T1000 (cell line): Measurements from ENCODE around the gene POLR2J.
"Not testable (repeated sequence)": the region's sequence is repeated elsewhere in the genome, so short reads cannot be mapped to it uniquely, and the experiment has no call there.

Experiments used
- DNase-seq: peaks from one replicate; lab custom pipeline; 2025; ENCODE audit warnings: mixed read lengths; lab: John Stamatoyannopoulos, UW

The POLR2J gene

DNA sequence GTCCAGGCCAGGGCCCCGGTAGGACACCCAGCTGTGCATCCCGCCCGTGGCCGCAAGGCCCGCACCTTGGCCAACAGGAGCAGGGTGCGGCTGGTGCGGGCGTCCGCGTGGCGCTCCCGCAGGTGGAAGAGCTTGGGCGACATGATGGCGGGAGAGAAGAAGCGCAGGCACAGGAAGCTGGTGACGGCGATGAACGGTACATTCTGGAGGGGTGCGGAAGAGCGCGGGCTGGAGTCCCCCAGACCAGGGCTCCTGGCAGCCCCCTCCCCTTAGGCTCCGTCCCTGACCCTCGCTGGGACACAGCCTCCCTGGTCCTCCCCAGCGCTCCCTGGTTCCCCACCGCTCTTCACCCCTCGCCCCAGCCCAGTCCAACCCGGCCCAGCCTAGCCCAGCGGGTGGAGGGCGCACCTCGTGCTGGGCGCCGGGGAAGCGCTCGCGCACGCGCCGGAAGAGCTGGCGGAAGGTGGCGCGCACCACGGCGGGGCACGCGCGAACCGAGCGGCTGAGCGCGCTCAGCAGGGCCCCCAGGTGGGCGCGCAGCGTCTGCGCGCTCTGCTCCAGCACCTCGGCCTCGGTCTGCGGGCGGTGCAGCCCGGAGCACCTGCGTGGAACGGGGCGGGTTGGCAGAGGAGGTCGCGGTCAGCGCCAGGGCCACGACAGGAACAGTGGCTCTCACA lies 15.9 kb upstream of the POLR2J start:
- not testable (repeated sequence) for DNase-seq

DNA sequence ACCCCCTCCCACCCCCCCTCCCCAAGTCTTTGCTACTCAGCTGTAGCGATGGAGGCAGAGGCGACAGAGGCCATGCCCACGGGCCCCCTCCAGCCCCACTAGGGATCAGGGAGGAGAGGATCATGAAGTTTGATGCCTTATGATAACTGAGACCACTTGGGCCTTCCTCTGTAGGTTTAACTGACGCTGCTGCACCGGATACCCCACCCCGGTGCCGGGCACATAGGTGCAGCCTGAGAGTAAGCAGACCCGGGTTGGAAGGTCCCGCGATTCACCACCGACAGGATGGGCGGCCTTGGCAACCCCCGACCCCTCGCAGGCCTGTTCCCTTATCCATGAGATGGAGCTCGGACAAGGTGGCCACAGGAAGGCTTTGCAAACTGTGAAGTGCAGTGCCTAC lies 15.3 kb upstream of the POLR2J start:
- not testable (repeated sequence) for DNase-seq

DNA sequence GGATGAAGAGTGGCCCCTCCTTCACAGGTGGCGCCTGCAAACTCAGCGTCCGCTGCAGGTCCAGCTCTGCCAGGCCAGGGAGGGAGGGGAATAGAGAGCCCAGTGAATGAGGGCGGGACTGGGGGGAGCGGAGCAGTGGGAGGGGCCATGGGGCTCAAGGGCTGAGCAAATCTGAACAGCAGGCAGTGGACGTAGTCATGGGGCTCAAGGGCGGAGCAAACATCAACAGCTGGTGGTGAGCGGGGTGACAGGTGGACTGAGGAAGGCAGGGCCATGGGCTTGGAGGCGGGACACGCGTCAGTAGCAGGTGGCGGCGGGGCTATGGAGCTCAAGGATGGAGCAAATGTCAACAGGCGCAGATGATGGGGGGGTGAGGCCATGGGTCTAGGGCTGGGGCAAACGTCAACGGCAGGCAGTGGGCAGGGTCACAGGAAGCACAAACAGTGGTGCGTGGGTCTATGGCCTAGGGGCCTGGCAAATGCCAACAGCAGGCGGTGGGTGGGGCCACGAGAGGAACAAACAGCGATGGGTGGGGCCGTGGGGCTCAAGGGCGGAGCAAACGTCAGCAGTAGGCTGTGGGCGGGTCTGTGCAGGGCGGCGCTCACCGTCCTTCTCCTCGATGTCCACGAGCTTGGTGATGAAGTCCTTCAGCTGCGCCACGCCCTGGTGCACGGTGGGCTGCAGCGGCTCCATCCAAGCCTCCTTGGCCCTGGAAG lies 14.7 kb upstream of the POLR2J start:
- not testable (repeated sequence) for DNase-seq

- not testable (repeated sequence) for DNase-seq
Measured at GRCh38 chr7:102490529-102491075, 11.9 kb upstream of the POLR2J start.

- DNase-seq: not testable (repeated sequence)
Measured at GRCh38 chr7:102484317-102484716, 5.6 kb upstream of the POLR2J start.

DNA sequence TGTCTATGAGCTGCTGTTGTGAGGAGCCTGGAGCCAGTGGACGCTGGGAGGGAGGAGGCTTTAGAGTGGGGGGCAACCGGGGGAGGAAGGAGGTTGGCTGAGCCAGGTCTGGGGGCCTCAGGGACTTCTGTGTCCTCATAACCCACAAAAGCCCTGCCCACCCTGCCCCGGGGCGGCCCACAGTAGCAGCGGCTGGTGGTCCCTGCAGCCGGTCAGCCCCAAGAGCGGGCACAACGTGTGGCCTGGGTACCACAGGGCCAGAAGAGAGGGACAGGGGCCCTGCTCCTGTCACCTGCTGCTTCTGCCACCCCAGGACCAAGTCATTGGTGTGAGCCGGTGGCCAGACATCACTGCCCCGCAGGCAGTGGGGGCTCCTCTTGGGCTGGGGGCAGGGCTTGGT lies 3.2 kb upstream of the POLR2J start:
- not testable (repeated sequence) for DNase-seq

DNA sequence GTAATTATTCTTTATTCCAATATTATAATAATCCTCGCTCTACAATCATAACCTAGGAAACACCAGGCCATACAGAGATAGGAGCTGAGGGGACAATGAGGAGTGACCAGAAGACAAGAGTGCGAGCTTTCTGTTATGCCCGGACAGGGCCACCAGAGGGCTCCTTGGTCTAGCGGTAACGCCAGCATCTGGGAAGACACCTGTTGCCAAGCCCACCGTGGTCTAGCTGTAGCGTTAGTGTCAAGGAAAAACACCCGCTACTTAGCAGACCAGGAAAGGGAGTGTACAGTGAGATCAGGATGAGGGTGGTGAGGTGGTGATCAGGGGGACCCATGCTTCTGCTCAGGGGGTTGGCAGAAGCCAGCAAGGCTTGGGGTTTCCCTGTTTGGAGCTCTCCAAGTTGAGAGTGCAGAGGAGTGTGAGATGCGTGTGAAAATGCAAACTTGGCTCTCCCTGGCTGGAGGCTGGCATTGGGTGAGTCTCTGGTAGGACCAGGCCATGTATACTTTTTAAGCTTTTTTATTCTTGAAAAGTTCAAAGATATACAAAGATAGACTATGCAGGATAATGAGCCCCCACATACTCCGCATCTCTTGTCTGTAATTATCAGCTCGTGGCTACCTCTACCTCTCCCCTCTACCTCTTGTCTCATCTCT lies 1.4 kb upstream of the POLR2J start:
- not testable (repeated sequence) for DNase-seq

- not testable (repeated sequence) for DNase-seq
Measured at GRCh38 chr7:102479209-102479584, 475 bp upstream of the POLR2J start.

DNA sequence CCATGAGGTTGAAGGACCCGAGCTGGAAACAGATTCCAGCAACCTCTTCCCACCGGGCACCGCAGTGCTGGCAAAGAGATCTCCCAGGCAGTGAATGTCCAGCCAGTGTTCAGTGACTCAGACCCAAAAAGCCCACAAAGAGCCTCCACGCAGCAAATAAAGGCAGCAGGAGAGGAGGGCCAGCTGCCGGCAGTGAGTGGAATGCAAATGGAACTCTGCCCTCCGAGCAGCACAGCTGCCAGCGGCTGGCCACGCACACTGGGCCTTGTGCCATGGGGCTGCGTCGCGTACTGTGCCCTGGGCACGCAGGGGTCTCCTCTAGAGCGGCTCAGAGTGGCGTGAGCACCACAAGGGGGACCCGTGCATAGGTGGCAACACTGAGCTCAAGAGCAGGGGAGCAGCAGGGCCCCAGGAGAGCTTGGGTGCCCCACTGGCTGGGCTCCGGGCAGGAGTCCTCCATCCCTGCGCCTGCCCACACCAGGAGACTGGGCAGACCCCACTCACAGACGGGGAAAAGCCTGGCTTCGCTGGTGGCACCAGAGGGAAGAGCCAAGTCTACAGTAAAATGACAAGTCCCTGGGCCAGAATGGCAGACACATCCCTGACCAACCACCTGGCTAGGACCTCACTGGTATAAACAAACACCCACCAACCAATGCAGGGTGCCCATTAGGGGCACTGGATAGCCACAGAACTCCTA lies 3.8 kb downstream of the POLR2J start:
- DNase-seq: not testable (repeated sequence)

GRCh38 chr7:102474116-102474515 lies 4.6 kb downstream of the POLR2J start:
- DNase-seq: not testable (repeated sequence)

- DNase-seq: no peak
Measured at GRCh38 chr7:102473271-102473991, 5.3 kb downstream of the POLR2J start.

DNA sequence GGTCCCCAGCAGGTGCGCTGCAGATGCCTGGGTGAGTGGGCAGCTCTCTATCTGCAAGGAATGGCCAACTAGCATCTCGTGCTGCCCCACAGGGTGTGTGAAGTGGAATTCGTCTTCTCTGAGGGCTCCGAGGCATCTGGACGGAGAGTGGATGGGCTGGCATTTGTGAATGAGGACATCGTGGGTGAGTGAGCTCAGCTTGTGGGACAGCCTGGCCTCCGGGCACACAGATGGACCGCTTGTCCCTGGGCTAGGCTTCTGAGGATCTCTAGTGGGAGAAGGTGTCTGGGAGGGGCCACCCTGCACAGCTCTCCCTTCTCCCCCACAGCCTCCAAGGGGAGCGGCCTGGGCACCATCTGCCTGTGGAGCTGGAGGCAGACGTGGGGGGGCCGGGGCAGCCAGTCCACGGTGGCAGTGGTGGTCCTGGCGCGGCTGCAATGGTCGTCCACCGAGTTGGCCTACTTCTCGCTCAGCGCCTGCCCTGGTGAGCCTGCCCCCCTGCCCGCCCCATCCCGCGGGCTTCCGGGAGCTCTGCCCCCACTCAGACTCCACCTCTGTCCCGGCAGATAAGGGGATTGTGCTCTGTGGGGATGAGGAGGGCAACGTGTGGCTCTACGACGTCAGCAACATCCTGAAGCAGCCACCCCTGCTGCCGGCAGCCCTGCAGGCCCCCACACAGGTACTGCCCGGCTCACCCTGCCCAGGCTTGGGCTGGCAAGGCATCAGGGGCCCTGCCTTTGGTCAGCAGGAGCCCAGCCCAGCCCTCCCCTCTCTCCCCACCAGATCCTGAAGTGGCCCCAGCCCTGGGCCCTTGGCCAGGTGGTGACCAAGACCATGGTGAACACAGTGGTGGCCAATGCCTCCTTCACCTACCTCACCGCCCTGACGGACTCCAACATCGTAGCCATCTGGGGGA lies 6.3 kb downstream of the POLR2J start:
- no peak for DNase-seq

DNA sequence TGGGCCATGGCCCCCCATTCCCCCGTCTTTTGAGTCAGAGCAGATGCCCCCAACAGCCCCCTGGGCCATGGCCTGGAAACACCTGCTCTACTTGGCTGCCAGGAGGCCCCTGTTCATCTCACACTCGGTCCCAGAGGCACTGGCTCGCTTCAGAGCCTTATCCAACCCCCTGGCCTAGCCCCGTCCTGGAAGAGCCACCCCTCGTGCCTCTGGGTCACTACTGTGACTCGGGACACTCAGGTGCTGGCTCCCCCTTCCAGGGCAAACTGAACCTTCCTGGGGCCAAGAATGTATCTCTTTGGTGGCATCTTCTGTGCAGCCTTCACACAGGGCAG lies 7.0 kb downstream of the POLR2J start:
- DNase-seq: no peak

GRCh38 chr7:102469972-102470825 lies 8.5 kb downstream of the POLR2J start:
- DNase-seq: no peak

DNA sequence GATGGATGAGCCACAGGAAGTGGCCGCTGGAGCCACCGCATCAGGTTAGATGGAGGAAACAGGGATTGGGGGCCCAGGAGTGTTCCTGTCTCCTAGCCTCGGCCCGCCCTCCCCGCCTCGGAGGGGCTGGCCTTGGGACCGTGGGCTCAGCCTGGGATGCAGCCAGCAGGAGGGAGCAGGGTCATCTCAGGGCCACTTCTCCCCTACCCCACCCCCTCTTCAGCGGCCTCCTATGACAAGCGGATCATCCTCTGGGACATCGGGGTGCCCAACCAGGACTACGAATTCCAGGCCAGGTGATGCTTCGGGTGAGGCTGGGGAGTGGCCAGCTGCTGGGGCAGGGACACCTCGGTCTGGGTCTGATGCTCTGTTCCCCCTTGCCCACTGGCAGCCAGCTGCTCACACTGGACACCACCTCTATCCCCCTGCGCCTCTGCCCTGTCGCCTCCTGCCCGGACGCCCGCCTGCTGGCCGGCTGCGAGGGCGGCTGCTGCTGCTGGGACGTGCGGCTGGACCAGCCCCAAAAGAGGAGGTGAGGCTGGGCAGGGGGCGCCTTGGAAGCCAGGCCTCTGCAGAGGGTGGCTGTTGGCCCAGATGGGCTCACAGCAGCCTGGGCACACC lies 9.3 kb downstream of the POLR2J start:
- DNase-seq: no peak

- no peak for DNase-seq
Measured at GRCh38 chr7:102468478-102469350, 10.0 kb downstream of the POLR2J start.

DNA sequence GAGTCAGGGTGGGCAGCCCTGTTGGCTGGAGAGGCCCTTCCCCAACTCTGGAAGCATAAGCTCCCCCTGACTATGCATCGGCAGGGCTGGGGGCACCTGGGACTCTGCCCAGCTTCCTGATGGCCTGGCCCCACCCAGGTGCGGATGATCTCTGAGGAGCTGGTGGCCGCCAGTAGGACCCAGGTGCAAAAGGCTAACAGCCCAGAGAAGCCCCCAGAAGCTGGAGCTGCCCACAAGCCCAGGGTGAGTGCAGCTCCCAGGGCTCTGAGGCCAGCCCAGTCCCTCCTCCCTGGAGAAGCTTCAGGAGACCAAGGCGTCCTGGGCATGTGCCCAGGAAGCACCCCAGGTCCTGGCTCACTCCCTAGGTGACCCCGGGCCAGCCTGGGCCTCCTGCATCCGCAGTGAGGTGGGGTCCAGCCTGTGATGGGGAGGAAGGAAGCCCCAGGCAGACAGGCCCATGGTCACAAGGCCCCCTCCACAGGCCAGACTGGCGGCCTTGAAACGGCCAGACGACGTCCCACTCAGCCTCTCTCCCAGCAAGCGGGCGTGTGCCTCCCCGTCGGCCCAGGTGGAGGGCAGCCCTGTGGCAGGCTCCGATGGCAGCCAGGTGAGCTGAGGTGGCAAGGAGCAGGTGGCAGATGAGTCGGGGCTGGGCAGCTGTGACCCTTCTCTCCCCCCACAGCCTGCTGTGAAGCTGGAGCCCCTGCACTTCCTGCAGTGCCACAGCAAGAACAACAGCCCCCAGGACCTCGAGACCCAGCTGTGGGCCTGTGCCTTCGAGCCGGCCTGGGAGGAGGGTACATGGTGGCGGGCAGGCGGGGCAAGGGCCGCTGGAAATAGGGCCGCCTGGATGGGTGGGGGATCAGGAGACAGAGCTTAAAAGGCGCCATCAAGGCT lies 10.9 kb downstream of the POLR2J start:
- no peak for DNase-seq
